ENCODE data around the gene DLX4.

DNA sequence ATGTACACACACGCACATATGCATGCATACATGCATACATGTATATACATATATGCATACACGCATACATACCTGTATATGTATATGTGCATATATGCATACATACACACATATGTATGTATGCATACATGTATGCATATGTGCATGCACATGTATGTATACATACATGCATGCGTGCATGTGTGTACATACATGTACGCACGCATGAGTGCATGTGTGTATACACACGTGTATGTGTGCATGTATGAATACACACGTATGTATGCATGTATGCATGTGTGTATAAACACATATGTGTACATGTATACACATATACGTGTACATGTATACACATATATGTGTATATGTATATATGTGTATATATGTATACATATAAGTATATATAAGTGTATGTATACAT is 54.5 kb downstream of the DLX4 start:
- TF ChIP-seq, protein P1, sequence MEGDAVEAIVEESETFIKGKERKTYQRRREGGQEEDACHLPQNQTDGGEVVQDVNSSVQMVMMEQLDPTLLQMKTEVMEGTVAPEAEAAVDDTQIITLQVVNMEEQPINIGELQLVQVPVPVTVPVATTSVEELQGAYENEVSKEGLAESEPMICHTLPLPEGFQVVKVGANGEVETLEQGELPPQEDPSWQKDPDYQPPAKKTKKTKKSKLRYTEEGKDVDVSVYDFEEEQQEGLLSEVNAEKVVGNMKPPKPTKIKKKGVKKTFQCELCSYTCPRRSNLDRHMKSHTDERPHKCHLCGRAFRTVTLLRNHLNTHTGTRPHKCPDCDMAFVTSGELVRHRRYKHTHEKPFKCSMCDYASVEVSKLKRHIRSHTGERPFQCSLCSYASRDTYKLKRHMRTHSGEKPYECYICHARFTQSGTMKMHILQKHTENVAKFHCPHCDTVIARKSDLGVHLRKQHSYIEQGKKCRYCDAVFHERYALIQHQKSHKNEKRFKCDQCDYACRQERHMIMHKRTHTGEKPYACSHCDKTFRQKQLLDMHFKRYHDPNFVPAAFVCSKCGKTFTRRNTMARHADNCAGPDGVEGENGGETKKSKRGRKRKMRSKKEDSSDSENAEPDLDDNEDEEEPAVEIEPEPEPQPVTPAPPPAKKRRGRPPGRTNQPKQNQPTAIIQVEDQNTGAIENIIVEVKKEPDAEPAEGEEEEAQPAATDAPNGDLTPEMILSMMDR (IDR thresholded peaks at IDR 0.05; ENCODE audit: extremely low read depth in 1 of 2, insufficient read depth in 1 of 2, low read depth in 1 of 2, low read length in 2 of 2), result no peak
- TF ChIP-seq FOS (IDR thresholded peaks at IDR 0.05; ENCODE audit: borderline replicate concordance, insufficient read depth, low read length), result no peak

Data from endothelial cell of umbilical vein (primary cell).